ENCODE results near the gene SLC38A8.

Gene SLC38A8

GRCh38 chr16:83989300-83989699 is 53.3 kb downstream of the SLC38A8 start:
- no peak for DNase-seq (ENCODE audit: low spot score in 2 of 2)
- ATAC-seq, result no peak
- H3K36me3 Mint-ChIP-seq, result no peaks in the 10 kb centered on the region
- no peak overlapping the region for H3K27ac Mint-ChIP-seq
- H3K4me3 Mint-ChIP-seq, result no peak overlapping the region
- H3K4me1 Mint-ChIP-seq, result no peaks in the 10 kb centered on the region
- no peaks in the 10 kb centered on the region for H3K9me3 Mint-ChIP-seq

DNA sequence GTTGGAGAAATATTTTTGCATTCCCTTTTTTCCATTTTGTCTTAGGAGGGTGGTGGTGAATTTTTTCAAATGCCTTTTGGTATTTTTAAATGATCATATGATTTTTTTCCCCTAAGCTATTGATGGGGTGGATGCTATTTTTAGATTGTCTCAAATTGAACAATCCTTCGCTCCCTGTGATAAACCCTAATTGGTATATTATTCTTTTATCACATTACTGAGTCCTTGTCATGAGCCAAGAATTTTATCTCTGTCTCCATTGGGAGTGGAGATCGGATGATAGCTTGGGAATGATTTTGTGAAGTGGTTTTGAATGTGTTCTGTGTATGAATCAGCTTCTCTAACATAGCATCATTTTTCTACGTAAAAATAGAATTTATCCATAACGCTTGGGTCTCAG is 59.1 kb downstream of the SLC38A8 start:
- ATAC-seq, result no peak

DNA sequence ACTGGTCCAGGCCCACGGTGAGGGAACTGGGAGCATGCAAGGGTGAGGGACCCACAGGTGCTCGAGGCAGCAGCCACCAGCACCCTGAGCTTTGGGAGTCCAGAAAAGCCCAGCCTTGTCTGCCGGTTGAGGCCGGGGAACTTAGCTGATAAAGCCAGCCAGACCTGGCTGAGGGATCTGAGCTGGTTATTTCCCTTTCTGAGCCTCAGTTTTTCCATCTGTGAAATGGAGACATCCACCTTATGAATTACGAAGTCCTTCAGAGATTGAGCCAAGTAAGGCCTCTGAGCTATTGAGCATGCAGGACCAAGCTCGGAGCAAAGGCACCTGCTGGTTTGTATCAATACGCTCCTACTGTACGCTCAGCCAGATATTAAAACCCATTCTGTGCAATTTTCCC is 60.8 kb downstream of the SLC38A8 start:
- no peak for DNase-seq (ENCODE audit: low spot score in 2 of 2)
- ATAC-seq, result no peak
- H3K9me3 Mint-ChIP-seq, result no peaks in the 10 kb centered on the region
- no peaks in the 10 kb centered on the region for H3K4me1 Mint-ChIP-seq
- H3K27ac Mint-ChIP-seq, result no peak overlapping the region
- H3K36me3 Mint-ChIP-seq, result no peaks in the 10 kb centered on the region
- H3K4me3 Mint-ChIP-seq, result no peak overlapping the region

More for the DNA sequence above, 59.1 kb downstream of the SLC38A8 start:
- no peaks in the 10 kb centered on the region for H3K36me3 Mint-ChIP-seq
- DNase-seq (ENCODE audit: low spot score in 2 of 2), result no peak
- H3K4me1 Mint-ChIP-seq, result no peaks in the 10 kb centered on the region
- H3K4me3 Mint-ChIP-seq, result no peak overlapping the region
- no peak overlapping the region for H3K27ac Mint-ChIP-seq
- no peaks in the 10 kb centered on the region for H3K9me3 Mint-ChIP-seq

- DNase-seq (ENCODE audit: low spot score in 2 of 2), result no peak
- Mint-ChIP-seq H3K4me3 (no peak overlapping the region), H3K27ac (no peak overlapping the region), H3K4me1 (no peaks in the 10 kb centered on the region), H3K36me3 (no peaks in the 10 kb centered on the region), H3K9me3 (no peaks in the 10 kb centered on the region)
- no peak for ATAC-seq
Measured at GRCh38 chr16:83980794-83981193, 61.8 kb downstream of the SLC38A8 start.

- DNase-seq (ENCODE audit: low spot score in 2 of 2), result no peak
- no peaks in the 10 kb centered on the region for H3K4me1 Mint-ChIP-seq
- no peaks in the 10 kb centered on the region for H3K36me3 Mint-ChIP-seq
- H3K27ac Mint-ChIP-seq, result no peak overlapping the region
- H3K9me3 Mint-ChIP-seq, result no peaks in the 10 kb centered on the region
- no peak overlapping the region for H3K4me3 Mint-ChIP-seq
- ATAC-seq, result no peak
Measured at GRCh38 chr16:83979441-83979840, 63.2 kb downstream of the SLC38A8 start.

DNA sequence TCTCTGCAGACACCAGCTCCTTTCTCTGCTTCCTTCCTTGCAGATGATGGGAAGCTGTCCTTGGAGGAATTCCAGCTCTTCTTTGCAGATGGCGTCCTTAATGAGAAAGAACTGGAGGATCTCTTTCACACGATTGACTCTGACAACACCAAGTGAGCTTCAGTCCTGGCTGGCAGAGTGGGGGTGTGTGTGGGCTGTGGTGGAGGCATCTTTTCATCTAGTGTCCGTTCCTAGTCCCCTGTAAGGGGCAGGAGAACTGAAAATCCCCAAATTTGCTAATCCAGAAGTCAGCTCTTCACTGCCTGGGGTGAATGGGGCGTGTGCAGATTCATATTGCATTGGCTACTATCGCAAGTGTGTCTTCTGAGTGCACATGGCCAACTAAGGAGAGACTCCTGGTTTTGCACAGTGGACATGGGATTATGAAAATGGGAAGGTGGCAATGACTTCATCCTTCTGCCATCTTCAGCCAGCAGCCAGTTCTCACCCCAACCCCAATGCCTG is 64.1 kb downstream of the SLC38A8 start:
- DNase-seq (ENCODE audit: low spot score in 2 of 2), result no peak
- H3K4me3 Mint-ChIP-seq, result no peak overlapping the region
- H3K4me1 Mint-ChIP-seq, result no peaks in the 10 kb centered on the region
- no peaks in the 10 kb centered on the region for H3K9me3 Mint-ChIP-seq
- H3K27ac Mint-ChIP-seq, result no peak overlapping the region
- no peaks in the 10 kb centered on the region for H3K36me3 Mint-ChIP-seq
- ATAC-seq, result no peak

DNA sequence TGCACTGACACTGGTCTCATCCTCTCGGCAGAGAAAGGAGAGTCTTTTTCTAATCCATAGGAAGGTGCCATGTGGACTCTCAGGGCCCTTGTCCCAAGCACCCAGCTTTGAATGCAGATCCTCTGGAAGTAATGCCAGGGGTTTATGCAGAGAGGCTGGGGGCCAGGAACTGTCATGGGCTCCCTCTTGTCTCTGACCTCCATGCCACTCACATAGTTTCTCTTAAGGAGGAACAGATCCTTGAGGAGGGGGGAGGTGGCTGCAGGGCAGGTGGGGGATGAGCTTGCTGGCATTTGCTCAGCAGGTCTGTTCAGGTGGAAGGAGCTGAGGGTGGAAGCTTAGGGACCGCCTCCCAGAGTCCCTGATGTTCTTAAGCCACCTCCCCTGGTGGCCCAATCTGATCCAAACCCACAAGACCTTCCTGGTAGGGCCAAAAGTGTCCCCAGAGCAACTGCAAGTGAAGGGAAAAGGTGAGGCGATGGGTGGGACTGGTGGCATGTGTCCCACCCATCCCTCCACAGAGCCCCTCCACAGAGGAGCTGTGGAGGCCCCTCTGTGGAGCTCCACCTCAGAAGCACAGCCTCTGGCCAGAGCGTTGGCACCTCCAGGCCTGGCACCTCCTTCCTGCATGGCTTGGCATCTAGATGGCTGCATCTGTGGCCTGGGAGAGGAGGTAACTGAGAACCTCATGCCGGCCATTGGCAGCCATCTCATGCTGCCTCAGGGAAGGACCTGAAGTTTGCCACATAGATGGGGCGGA is 65.4 kb downstream of the SLC38A8 start:
- Mint-ChIP-seq H3K4me3 (no peak overlapping the region), H3K9me3 (no peaks in the 10 kb centered on the region), H3K27ac (no peak overlapping the region), H3K36me3 (no peaks in the 10 kb centered on the region), H3K4me1 (no peaks in the 10 kb centered on the region)
- ATAC-seq (no peak), DNase-seq (ENCODE audit: low spot score in 2 of 2) (no peak)

DNA sequence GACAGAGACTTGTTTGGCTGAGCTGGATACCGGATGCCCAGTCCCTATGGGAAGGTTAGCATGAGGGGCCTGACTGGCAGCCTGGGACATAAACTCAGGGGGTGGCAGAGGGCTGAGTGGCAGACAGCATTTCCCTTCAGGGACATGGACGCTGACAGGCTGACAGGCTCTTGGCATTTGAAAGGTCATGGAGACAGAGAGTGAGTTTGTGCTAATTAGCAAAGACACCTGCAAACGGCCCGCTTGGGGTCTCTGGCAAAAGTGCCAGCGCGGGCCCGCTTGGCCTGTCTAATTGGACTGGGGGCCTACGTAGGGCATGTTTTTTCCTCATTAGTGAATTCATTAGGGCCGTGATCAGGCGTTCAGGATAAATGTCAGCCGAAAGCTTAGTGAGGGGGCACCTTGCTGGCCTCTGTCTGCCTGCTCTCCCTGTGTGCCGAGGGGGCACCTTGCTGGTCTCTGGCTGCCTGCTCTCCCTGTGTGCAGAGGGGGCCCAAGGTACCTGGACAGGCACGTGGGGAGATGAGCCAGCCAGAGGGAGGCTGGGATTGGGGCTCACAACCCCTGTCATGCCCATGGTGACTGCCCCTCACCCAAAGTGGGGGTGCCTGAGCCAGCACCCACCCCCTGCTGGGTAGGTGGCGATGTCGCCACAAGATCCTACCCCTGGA is 66.9 kb downstream of the SLC38A8 start:
- Mint-ChIP-seq H3K27ac (no peak overlapping the region), H3K36me3 (no peaks in the 10 kb centered on the region), H3K4me3 (no peak overlapping the region), H3K9me3 (no peaks in the 10 kb centered on the region), H3K4me1 (no peaks in the 10 kb centered on the region)
- ATAC-seq (no peak), DNase-seq (ENCODE audit: low spot score in 2 of 2) (no peak)

DNA sequence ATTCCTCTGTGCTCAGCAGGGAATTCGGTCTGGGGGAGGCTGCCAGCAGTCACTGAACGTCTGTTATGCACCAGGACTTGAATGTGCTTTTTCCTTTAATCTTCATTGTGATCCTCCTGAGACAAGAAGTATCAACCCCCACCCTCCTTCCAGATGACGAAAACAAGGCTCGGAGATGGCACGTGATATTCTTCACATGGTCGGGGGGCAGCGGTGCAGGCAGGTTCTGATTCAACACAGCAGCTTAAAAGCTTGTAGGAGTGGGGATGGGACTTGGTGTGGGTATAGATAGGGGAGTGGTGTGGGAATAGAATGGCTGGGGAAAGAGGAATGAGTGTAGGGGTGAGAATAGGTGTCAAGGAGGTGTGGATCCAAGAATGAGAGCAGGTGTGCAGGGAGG is 68.1 kb downstream of the SLC38A8 start:
- ATAC-seq (no peak), DNase-seq (ENCODE audit: low spot score in 2 of 2) (no peak)
- Mint-ChIP-seq H3K27ac (no peak overlapping the region), H3K9me3 (no peaks in the 10 kb centered on the region), H3K4me1 (no peaks in the 10 kb centered on the region), H3K36me3 (no peaks in the 10 kb centered on the region), H3K4me3 (no peak overlapping the region)

DNA sequence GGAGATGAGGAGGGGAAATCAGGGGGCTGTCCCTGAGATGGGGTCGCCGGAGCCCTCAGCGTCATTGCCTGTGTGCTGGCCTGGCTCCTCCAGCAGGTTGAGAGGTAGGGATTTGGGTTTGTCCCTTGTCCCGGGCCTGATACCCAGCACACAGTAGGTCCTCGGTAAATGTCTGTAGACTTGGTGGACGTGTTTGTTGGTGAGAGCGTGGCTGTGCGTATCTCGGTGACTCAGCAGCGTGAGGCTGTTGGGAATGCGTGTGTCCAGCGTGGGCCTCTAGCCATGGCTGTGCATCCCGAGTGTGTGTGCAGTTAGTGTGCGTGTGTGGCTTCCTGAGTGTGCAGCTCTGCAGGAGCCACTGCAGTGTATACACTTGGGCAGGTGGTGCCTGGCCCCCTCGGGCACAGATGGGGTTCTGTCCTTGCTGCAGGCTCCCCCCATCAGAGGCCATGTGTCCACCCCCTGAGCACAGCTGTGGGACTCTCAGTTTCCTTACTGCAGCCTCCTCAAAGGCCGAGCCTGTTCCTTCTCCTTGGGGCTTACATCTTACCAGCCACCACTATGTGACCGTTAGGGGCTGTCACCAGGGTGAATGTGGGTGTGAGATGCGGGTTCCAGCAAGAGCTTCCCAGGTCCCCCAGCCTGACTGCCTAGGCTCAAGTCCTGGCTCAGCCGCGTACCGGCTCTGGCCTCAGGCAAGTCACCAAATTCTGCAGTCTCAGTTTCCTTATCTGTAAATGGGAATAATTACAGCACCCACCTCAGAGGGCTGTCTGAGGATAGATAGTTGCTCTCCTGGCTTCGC is 68.8 kb downstream of the SLC38A8 start:
- Mint-ChIP-seq H3K36me3 (no peaks in the 10 kb centered on the region), H3K27ac (no peak overlapping the region), H3K4me1 (no peaks in the 10 kb centered on the region), H3K9me3 (no peaks in the 10 kb centered on the region), H3K4me3 (no peak overlapping the region)
- ATAC-seq (no peak), DNase-seq (ENCODE audit: low spot score in 2 of 2) (no peak)

GRCh38 chr16:83973077-83973476 is 69.5 kb downstream of the SLC38A8 start:
- H3K36me3 Mint-ChIP-seq, result no peaks in the 10 kb centered on the region
- H3K27ac Mint-ChIP-seq, result no peak overlapping the region
- peaks cover under 1% of the 10 kb centered on the region for H3K4me1 Mint-ChIP-seq
- no peaks in the 10 kb centered on the region for H3K9me3 Mint-ChIP-seq
- H3K4me3 Mint-ChIP-seq, result no peak overlapping the region
- no peak for DNase-seq (ENCODE audit: low spot score in 2 of 2)
- ATAC-seq, result no peak

GRCh38 chr16:83972256-83973008 is 70.2 kb downstream of the SLC38A8 start:
- peaks cover 6% of the 10 kb centered on the region for H3K4me1 Mint-ChIP-seq
- no peaks in the 10 kb centered on the region for H3K9me3 Mint-ChIP-seq
- H3K4me3 Mint-ChIP-seq, result no peak overlapping the region
- DNase-seq (ENCODE audit: low spot score in 2 of 2) (no peak), ATAC-seq (no peak)
- H3K27ac Mint-ChIP-seq, result no peak overlapping the region
- no peaks in the 10 kb centered on the region for H3K36me3 Mint-ChIP-seq

- H3K4me1 Mint-ChIP-seq, result peaks cover 6% of the 10 kb centered on the region
- DNase-seq (ENCODE audit: low spot score in 2 of 2), result no peak
Measured at GRCh38 chr16:83971165-83972130, 71.1 kb downstream of the SLC38A8 start.

DNA sequence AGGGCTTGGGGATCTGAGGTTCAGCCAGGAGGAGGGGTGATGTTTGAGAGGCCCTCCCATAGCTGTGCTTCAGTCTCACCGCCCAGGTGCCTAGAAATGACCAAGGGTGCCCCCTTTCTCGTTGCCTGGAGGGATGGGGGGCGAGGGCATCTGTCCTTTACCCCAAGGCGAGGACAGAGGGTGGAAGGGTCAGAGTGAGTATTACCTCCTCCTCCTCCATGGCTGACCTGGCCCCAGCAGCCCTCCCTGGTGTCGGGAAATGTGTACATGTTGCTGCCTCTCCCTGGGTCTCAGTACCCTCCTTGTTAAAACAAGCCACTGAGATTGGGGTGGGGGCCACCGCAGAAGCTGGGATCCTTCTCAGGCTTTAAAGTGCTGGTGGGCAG is 72.2 kb downstream of the SLC38A8 start:
- no peak for ATAC-seq
- no peaks in the 10 kb centered on the region for H3K36me3 Mint-ChIP-seq
- H3K4me3 Mint-ChIP-seq, result no peak overlapping the region
- no peaks in the 10 kb centered on the region for H3K9me3 Mint-ChIP-seq
- peaks cover 6% of the 10 kb centered on the region for H3K4me1 Mint-ChIP-seq
- DNase-seq (ENCODE audit: low spot score in 2 of 2), result no peak
- H3K27ac Mint-ChIP-seq, result no peak overlapping the region

More at GRCh38 chr16:83971165-83972130, 71.1 kb downstream of the SLC38A8 start:
- no peak for ATAC-seq
- no peaks in the 10 kb centered on the region for H3K36me3 Mint-ChIP-seq
- H3K9me3 Mint-ChIP-seq, result no peaks in the 10 kb centered on the region
- no peak overlapping the region for H3K27ac Mint-ChIP-seq
- no peak overlapping the region for H3K4me3 Mint-ChIP-seq
